ENCODE results near the gene DLG2.

DNA sequence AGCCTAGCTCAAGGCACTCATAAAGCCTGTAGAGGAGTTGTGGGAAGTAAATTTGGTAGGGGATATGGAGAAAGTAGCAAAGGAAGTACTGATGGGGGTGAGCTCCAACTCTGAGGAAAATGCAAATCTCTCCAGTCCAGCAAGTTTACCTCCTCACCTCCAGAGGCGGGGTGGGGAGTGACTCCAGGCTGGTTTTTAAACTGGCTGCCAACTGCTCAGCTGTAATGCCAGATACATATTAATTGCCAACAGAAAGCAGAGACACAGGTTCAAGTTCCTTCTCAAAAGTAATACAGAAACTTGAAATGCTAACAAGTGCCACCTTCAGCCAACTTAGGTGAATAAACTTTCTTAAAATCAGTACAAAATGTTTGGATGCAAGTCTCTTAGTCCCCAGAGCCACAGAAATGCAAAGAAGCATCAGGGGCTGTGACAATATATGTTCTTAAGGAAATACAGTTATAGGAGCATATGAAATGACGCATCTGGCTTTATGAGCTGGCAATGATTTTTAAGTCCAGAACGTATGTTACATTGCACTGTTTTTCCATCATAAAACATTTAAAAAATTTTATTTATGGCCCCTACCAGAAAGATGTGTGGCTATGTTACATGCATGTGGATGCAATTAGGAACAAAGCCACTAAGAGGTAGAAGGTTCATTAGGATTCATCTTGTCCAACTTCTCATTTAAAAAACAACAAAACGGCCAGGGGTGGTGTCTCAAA is 1904.6 kb downstream of the DLG2 start:
- no peak for TF ChIP-seq POLR2AphosphoS5 (IDR thresholded peaks at IDR 0.05)
- no peak for TF ChIP-seq CTCF (IDR thresholded peaks at IDR 0.05)
- TF ChIP-seq POLR2A (IDR thresholded peaks at IDR 0.05) = no peak

Data from sigmoid colon (tissue), 4 donors.